HCT116 (cell line): Measurements from ENCODE around the gene BLOC1S3. TPM values are rescaled to one million over a fixed set of nuclear protein-coding genes. Genes with fewer than 3 reads are reported as not detected.

ENCODE experiments used
- ATAC-seq: fragments of 200-7000 bp; cut with Tn5 transposase; 2 replicates; pipeline ENCODE4 v1.9.1; 2020; ENCODE audit warnings: mild to moderate bottlenecking, moderate library complexity
- BruUV-seq: library from RNA; stranded (reverse); fragments of 400-500 nt; replicated peaks from 2 replicates; lab custom pipeline; 2021; lab: Mats Ljungman, UMichigan
- CTCF ChIA-PET: fragments of 300-600 bp; sonication (Branson Sonifier 250); formaldehyde crosslinking; loops from one replicate; lab custom pipeline; 2021; ENCODE audit warnings: antibody characterized with exemption; lab: Charles Lee
- POLR2A ChIA-PET: fragments of 300-600, 350-600 bp; sonication (Branson Sonifier 250); formaldehyde crosslinking; loops from one replicate; lab custom pipeline; 2021; ENCODE audit warnings: antibody characterized with exemption; lab: Charles Lee
- RAD21 ChIA-PET, 2 experiments: fragments of 300-600 bp; sonication (Branson Sonifier 250); formaldehyde crosslinking; loops; one replicate each; lab custom pipeline; 2023; ENCODE audit warnings: low total read pairs in 2 of 2; ENCODE audit not compliant: uncharacterized antibody in 2 of 2, unreplicated experiment in 2 of 2, low non-redundant PET in 1 of 2; lab: Charles Lee
- DNase-seq: peaks from one replicate; pipeline ENCODE4 v3.0.0-alpha.2; 2010; ENCODE audit warnings: low read depth, low spot score
- H2AFZ ChIP-seq: fragments of 200-600 bp; shearing (Covaris generic), sonication (generic); 2 replicates; pipeline ENCODE4 v1.6.1; 2017; ENCODE audit warnings: low read depth, mixed run types, mixed read lengths, antibody characterized with exemption, low read length; ENCODE audit not compliant: poor library complexity, severe bottlenecking
- H3K27ac ChIP-seq: 2 replicates; pipeline ENCODE4 v1.5.1; 2012; ENCODE audit warnings: low read depth, low read length
- H3K27me3 ChIP-seq: fragments of 200-600 bp; sonication (generic); 2 replicates; pipeline ENCODE4 v1.6.1; 2016; ENCODE audit warnings: mixed run types, low read length, mixed read lengths; ENCODE audit not compliant: insufficient read depth
- H3K36me3 ChIP-seq, 2 experiments: fragments of 200-500 bp in 1 of 2; fragments of 200-600 bp in 1 of 2; sonication (Bioruptor generic) in 1 of 2; sonication (generic) in 1 of 2; 2 replicates each; pipeline versions ENCODE4 v1.5.1 to v1.6.1; 2014 to 2016; ENCODE audit warnings: low read length in 2 of 2, inconsistent platforms in 1 of 2, mixed read lengths in 1 of 2, mixed run types in 1 of 2; ENCODE audit not compliant: insufficient read depth in 2 of 2, control insufficient read depth in 1 of 2
- H3K4me1 ChIP-seq, 2 experiments: fragments of 200-600 bp in 1 of 2; sonication (generic) in 1 of 2; 2 replicates each; pipeline versions ENCODE4 v1.5.1 to v1.6.1; 2012 to 2017; ENCODE audit warnings: low read length in 2 of 2, inconsistent platforms in 1 of 2, mild to moderate bottlenecking in 1 of 2, mixed read lengths in 1 of 2, mixed run types in 1 of 2, moderate library complexity in 1 of 2; ENCODE audit not compliant: insufficient read depth in 2 of 2, control insufficient read depth in 1 of 2
- H3K4me2 ChIP-seq: fragments of 200-600 bp; sonication (generic); 2 replicates; pipeline ENCODE4 v1.6.1; 2017; ENCODE audit warnings: mixed run types, low read length, mixed read lengths
- H3K4me3 ChIP-seq, 2 experiments: fragments of 200-600 bp in 1 of 2; sonication (generic) in 1 of 2; replicated peaks in 1 of 2; 2 replicates each; pipeline ENCODE4 v1.5.1; 2011 to 2016; ENCODE audit warnings: low read length in 2 of 2, control low read depth in 1 of 2, low read depth in 1 of 2, mild to moderate bottlenecking in 1 of 2, mixed read lengths in 1 of 2, mixed run types in 1 of 2
- H3K79me2 ChIP-seq: fragments of 200-600 bp; sonication (generic); 2 replicates; pipeline ENCODE4 v1.6.1; 2017; ENCODE audit warnings: mild to moderate bottlenecking, mixed run types, low read length, moderate library complexity, mixed read lengths; ENCODE audit not compliant: insufficient read depth
- H3K9ac ChIP-seq: fragments of 200-600 bp; sonication (generic); 2 replicates; pipeline ENCODE4 v1.6.1; 2016; ENCODE audit warnings: low read length, mixed read lengths
- H3K9me2 ChIP-seq: fragments of 200-600 bp; sonication (generic), shearing (Covaris generic); 2 replicates; pipeline ENCODE4 v1.6.1; 2017; ENCODE audit warnings: mixed run types, mild to moderate bottlenecking, moderate library complexity; ENCODE audit not compliant: insufficient read depth
- H3K9me3 ChIP-seq, 2 experiments: fragments of 200-500 bp in 1 of 2; fragments of 200-600 bp in 1 of 2; sonication (Bioruptor generic) in 1 of 2; sonication (generic) in 1 of 2; 2 replicates each; pipeline ENCODE4 v1.6.1; 2014 to 2017; ENCODE audit warnings: low read length in 2 of 2, mixed read lengths in 2 of 2, inconsistent platforms in 1 of 2, low read depth in 1 of 2, mild to moderate bottlenecking in 1 of 2, mixed run types in 1 of 2, moderate library complexity in 1 of 2; ENCODE audit not compliant: control insufficient read depth in 1 of 2, insufficient read depth in 1 of 2
- H4K20me1 ChIP-seq: fragments of 200-600 bp; sonication (generic), shearing (Covaris generic); 2 replicates; pipeline ENCODE4 v1.6.1; 2017; ENCODE audit warnings: mixed run types, mild to moderate bottlenecking, moderate library complexity; ENCODE audit not compliant: insufficient read depth
- ATF3 ChIP-seq: IDR thresholded peaks from 2 replicates; pipeline ENCODE4 v1.6.1; 2012
- CBX3 ChIP-seq: IDR thresholded peaks from 2 replicates; pipeline ENCODE4 v1.6.1; 2012; ENCODE audit warnings: low read depth
- EZH2 ChIP-seq: fragments of 200-600 bp; sonication (generic); IDR thresholded peaks from 2 replicates; pipeline ENCODE4 v1.6.1; 2017; ENCODE audit warnings: antibody characterized with exemption, mixed run types
- EZH2phosphoT487 ChIP-seq: fragments of 200-600 bp; IDR thresholded peaks from 2 replicates; pipeline ENCODE4 v1.6.1; 2018; ENCODE audit warnings: antibody characterized with exemption, borderline replicate concordance
- POLR2A ChIP-seq: IDR thresholded peaks from 2 replicates; pipeline ENCODE4 v1.7.0; 2011; ENCODE audit warnings: borderline replicate concordance; ENCODE audit not compliant: insufficient read depth, insufficient read length; ENCODE audit errors: extremely low read depth
- POLR2AphosphoS5 ChIP-seq: IDR thresholded peaks from 2 replicates; pipeline ENCODE4 v1.6.1; 2011; ENCODE audit warnings: mild to moderate bottlenecking, low read depth, low read length, moderate library complexity
- REST ChIP-seq: IDR thresholded peaks from 2 replicates; pipeline ENCODE4 v1.6.1; 2012; ENCODE audit warnings: low read depth
- SRF ChIP-seq: IDR thresholded peaks from 2 replicates; pipeline ENCODE4 v1.6.1; 2012; ENCODE audit warnings: low read depth
- TCF7L2 ChIP-seq: IDR thresholded peaks from 2 replicates; pipeline ENCODE4 v1.7.0; 2011; ENCODE audit warnings: borderline replicate concordance, inconsistent platforms; ENCODE audit not compliant: insufficient read depth, insufficient read length; ENCODE audit errors: extremely low read depth
- intact Hi-C: fragments of 100-400 bp; cut with micrococcal nuclease; formaldehyde crosslinking; loops from 2 replicates; pipeline ENCODE4 v1.10.0; 2022
- total RNA-seq: library from RNA; stranded (reverse); gene quantifications from one replicate; pipeline ENCODE4 v1.2.1, GENCODE V29; 2021; ENCODE audit not compliant: unreplicated experiment

The BLOC1S3 gene
- total RNA-seq, 1 experiment from 2014 or later = 12.2 TPM

- Histone ChIP-seq H3K27me3 (no peaks in the 10 kb centered on the region), H3K4me2 (no peak overlapping the region), H3K9ac (no peak overlapping the region), H4K20me1 (no peaks in the 10 kb centered on the region), H3K9me3 (no peaks in the 10 kb centered on the region), H2AFZ (no peak overlapping the region), H3K79me2 (peaks cover 18% of the 10 kb centered on the region; the same call in 1 of the 2 replicates), H3K36me3 (no peaks in the 10 kb centered on the region; a peak in 1 of 4 replicates), H3K27ac (no peak overlapping the region), H3K9me2 (no peaks in the 10 kb centered on the region), H3K4me3 (no peak overlapping the region), H3K4me1 (peaks cover 0 to 3% of the 10 kb centered on the region in 2 experiments; a peak in 2 of 4 replicates)
- TF ChIP-seq EZH2phosphoT487 (no peak), CBX3 (no peak), TCF7L2 (no peak), EZH2 (no peak), SRF (no peak)
- ChIA-PET RAD21 (no interaction called here), CTCF (no interaction called here), POLR2A (no interaction called here)
- DNase-seq = no peak
- no peak for ATAC-seq
- intact Hi-C loops = no loop called here
- no TSS peak for BruUV-seq
Observed at GRCh38 chr19:45141203-45141900, 37.2 kb upstream of the BLOC1S3 start.

GRCh38 chr19:45142016-45142725 is 36.4 kb upstream of the BLOC1S3 start:
- H3K9me3 ChIP-seq = no peaks in the 10 kb centered on the region
- TF ChIP-seq SRF (no peak), POLR2A (no peak), ATF3 (no peak), REST (no peak), POLR2AphosphoS5 (no peak)
- TF ChIP-seq, all 23 proteins: peak for 0
- Histone ChIP-seq H3K27me3 (no peaks in the 10 kb centered on the region), H3K4me2 (no peak overlapping the region), H3K9ac (no peak overlapping the region), H3K4me1 (peaks cover 0 to 3% of the 10 kb centered on the region in 2 experiments; a peak in 2 of 4 replicates), H3K36me3 (no peaks in the 10 kb centered on the region; a peak in 1 of 4 replicates), H3K27ac (no peak overlapping the region), H3K79me2 (peaks cover 12% of the 10 kb centered on the region; the same call in 1 of the 2 replicates), H3K4me3 (no peak overlapping the region), H4K20me1 (no peaks in the 10 kb centered on the region), H3K9me2 (no peaks in the 10 kb centered on the region), H2AFZ (no peak overlapping the region)
- ChIA-PET RAD21 (no interaction called here), CTCF (no interaction called here), POLR2A (no interaction called here)
- no peak for DNase-seq
- no peak for ATAC-seq
- no TSS peak for BruUV-seq
- intact Hi-C loops = no loop called here
